Hematopoietic multipotent progenitor cell (in vitro differentiated cells): ENCODE results near the gene USH1C. TPM values are rescaled to one million over a fixed set of nuclear protein-coding genes. Genes with fewer than 3 reads are reported as not detected.

ENCODE experiments used
- DNase-seq, 3 donors: peaks; one replicate each; pipeline ENCODE4 v3.0.0-alpha.2; 2011 to 2015; ENCODE audit warnings: low read depth in 2 of 3, low spot score in 2 of 3
- total RNA-seq: library from RNA; depleted of rRNA; stranded (reverse); fragments of >200 nt; gene quantifications from one replicate; pipeline ENCODE4 v1.2.3, GENCODE V29; 2012

USH1C gene
- total RNA-seq: not detected

GRCh38 chr11:17544181-17544622 lies at the start of gene USH1C:
USH1C (minus strand) TSS chr11:17544416; CDS start chr11:17544307, 109 bp downstream.
- DNase-seq: peak in 2 of 3 donors; percentile 26 to 35

- no peak for DNase-seq
These were observed 49.4 kb upstream of the USH1C start for GRCh38 chr11:17593466-17594245.

- no peak for DNase-seq
These were observed 47.1 kb upstream of the USH1C start for GRCh38 chr11:17591293-17591692.

- DNase-seq: no peak
These were observed 46.2 kb upstream of the USH1C start for GRCh38 chr11:17590463-17590862.

GRCh38 chr11:17588721-17589120 lies 44.5 kb upstream of the USH1C start:
- DNase-seq: no peak

GRCh38 chr11:17588166-17588565 lies 44.0 kb upstream of the USH1C start:
- no peak for DNase-seq

GRCh38 chr11:17585911-17586695 lies 41.9 kb upstream of the USH1C start:
- DNase-seq: no peak

GRCh38 chr11:17581732-17582053 lies 37.5 kb upstream of the USH1C start:
- DNase-seq: no peak

GRCh38 chr11:17581036-17581731 lies 37.0 kb upstream of the USH1C start:
- no peak for DNase-seq

GRCh38 chr11:17580271-17580670 lies 36.1 kb upstream of the USH1C start:
- no peak for DNase-seq

- DNase-seq: no peak
These were observed 35.2 kb upstream of the USH1C start for GRCh38 chr11:17579451-17579850.

GRCh38 chr11:17578958-17579357 lies 34.7 kb upstream of the USH1C start:
- DNase-seq: no peak

GRCh38 chr11:17578296-17578695 lies 34.1 kb upstream of the USH1C start:
- no peak for DNase-seq

- DNase-seq: no peak
These were observed 31.5 kb upstream of the USH1C start for GRCh38 chr11:17575431-17576425.

GRCh38 chr11:17574141-17575091 lies 30.2 kb upstream of the USH1C start:
- no peak for DNase-seq

- DNase-seq: no peak
These were observed 29.3 kb upstream of the USH1C start for GRCh38 chr11:17573526-17573925.

GRCh38 chr11:17572791-17573460 lies 28.7 kb upstream of the USH1C start:
- no peak for DNase-seq

GRCh38 chr11:17572359-17572690 lies 28.1 kb upstream of the USH1C start:
- peak in 1 of 3 donors; percentile 38 for DNase-seq
